ENCODE results near the gene SPTBN5. TPM values are rescaled to one million over a fixed set of nuclear protein-coding genes. Genes with fewer than 3 reads are reported as not detected.

SPTBN5 gene
- total and polyA plus RNA-seq, 10 of the 15 experiments (the other 5 are each of a cell fraction or from before 2014, with no cell fraction given) = under 0.01 to 0.18 (median 0.04) TPM; not detected in 4

DNA sequence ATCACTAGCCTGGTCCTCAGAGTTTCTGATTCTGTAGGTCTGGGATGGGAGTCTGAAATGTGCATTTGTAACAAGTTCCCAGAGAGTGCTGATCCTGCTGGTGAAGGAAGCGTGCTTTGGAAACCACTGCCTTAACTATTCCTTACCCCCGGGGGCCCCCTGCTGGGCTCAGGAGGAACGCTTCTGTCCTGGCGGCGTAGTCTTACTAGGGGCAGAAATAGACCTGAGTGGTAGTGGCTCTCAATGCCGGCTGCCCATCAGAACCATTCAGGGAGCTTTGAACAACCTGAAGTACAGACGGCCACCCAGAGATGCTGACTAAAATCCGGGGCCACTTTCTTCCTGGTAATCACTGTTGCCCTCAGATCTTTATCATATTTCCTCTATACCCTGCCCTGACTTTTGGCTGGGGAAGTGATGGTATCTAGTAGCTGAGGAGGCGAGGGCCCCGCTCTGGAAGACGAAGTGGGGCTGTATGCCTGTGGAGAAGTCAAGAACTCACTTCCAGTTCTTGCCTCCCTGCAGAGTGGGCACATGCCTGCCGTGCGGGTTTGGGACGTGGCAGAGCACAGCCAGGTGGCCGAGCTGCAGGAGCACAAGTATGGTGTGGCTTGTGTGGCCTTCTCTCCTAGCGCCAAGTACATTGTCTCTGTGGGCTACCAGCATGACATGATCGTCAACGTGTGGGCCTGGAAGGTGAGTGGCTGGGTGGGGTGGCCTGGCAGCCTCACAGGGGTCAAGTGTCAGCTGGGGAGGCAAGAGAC is 82.2 kb downstream of the SPTBN5 start:
- ChIA-PET RAD21 (ENCODE audit: unreplicated experiment) (interaction anchor here (0.7 to 12.6 kb wide), 15 partner anchors 9 to 349 kb away, joined by 3 to 305 read pairs (median 6); partner anchors contain the start of genes EHD4 and MAPKBP1), SMC1A (ENCODE audit: uncharacterized antibody, unreplicated experiment) (interaction anchor here (0.6 to 8.3 kb wide), 14 partner anchors 11 to 346 kb away, joined by 3 to 268 read pairs (median 6); partner anchors contain the start of genes MAPKBP1 and MGA), CTCF (interaction anchor here (0.6 to 6.3 kb wide), 24 partner anchors 9 to 346 kb away, joined by 3 to 365 read pairs (median 6); partner anchors contain the start of gene MAPKBP1), POLR2A (interaction anchor here (1.6 to 2.6 kb wide), 2 partner anchors 15 to 38 kb away, joined by 7 to 28 read pairs; partner anchors contain the start of gene MAPKBP1)
- in situ Hi-C loops (cut with MboI) = loop anchor here (5.0 kb wide), 1 partner anchor 39 kb away; the partner anchor contains the start of gene MAPKBP1
- H3K9me3 ChIP-seq (replicated peaks; ENCODE audit: control insufficient read depth, insufficient read depth, low read length) = no peaks in the 10 kb centered on the region
- H4K20me1 ChIP-seq (ENCODE audit: control insufficient read depth, insufficient read depth) = no peaks in the 10 kb centered on the region
- H3K27me3 ChIP-seq (replicated peaks in 1 of 2; ENCODE audit: control insufficient read depth in 2 of 2, insufficient read depth in 2 of 2, low read length in 1 of 2) = no peaks in the 10 kb centered on the region
- peak; percentile 98 for ATAC-seq
- H3K4me2 ChIP-seq (ENCODE audit: control insufficient read depth, insufficient read depth) = no peak overlapping the region
- H3K4me1 ChIP-seq (ENCODE audit: control insufficient read depth, insufficient read depth, low read length) = no peaks in the 10 kb centered on the region
- intact Hi-C loops (cut with micrococcal nuclease; ENCODE audit: unreplicated experiment) = loop anchor here (1.0 to 10.0 kb wide), 4 partner anchors 39 to 344 kb away; no protein-coding TSS in a partner anchor
- WGBS (ENCODE audit: insufficient coverage, insufficient replicate concordance, low lambda C conversion rate, missing lambda C conversion rate) = 54% methylated on average over 18 of the region's 18 CpGs
- no peak for DNase-seq (ENCODE audit: low read depth, low spot score)
- H3K79me2 ChIP-seq (ENCODE audit: control insufficient read depth, insufficient read depth, low read length) = no peaks in the 10 kb centered on the region
- no peak overlapping the region for H3K4me3 ChIP-seq
- no peak overlapping the region for H3K27ac ChIP-seq (ENCODE audit: control insufficient read depth, insufficient read depth)
- BruUV-seq (replicated peaks) = no TSS peak
- H3K9ac ChIP-seq (ENCODE audit: control insufficient read depth, insufficient read depth, low read length) = no peak overlapping the region
- peaks cover 0 to 11% of the 10 kb centered on the region in 2 experiments; a peak in 3 of 4 replicates for H3K36me3 ChIP-seq (ENCODE audit: control insufficient read depth in 2 of 2, insufficient read depth in 2 of 2, low read length in 1 of 2)
- FAIRE-seq = peak; percentile 69
- no peak overlapping the region for H2AFZ ChIP-seq (ENCODE audit: control insufficient read depth, low read depth, low read length)
- TF ChIP-seq CHD1 (IDR thresholded peaks at IDR 0.05; ENCODE audit: low read depth, low read length) (no peak), FOXK2 (IDR thresholded peaks at IDR 0.05) (no peak), IKZF1 (conservative IDR thresholded peaks at IDR 0.05) (peak; percentile 53), ASH2L (IDR thresholded peaks at IDR 0.05; ENCODE audit: borderline replicate concordance, low read depth) (no peak), TAF1 (IDR thresholded peaks at IDR 0.05; ENCODE audit: borderline replicate concordance, low read depth, low read length) (no peak), BHLHE40 (IDR thresholded peaks at IDR 0.05; ENCODE audit: borderline replicate concordance in 1 of 2, low read depth in 2 of 2, low read length in 1 of 2) (peak; percentile 11 to 38; a peak in 1 of 4 replicates), NR2C2 (IDR thresholded peaks at IDR 0.05; ENCODE audit: borderline replicate concordance, control insufficient read depth, insufficient read length, low read depth) (no peak), KDM1A (IDR thresholded peaks at IDR 0.05; ENCODE audit: borderline replicate concordance) (no peak), MYC (IDR thresholded peaks at IDR 0.05; ENCODE audit: insufficient read depth, insufficient read length, insufficient replicate concordance, low read length, severe bottlenecking) (no peak), PAX8 (IDR thresholded peaks at IDR 0.05) (no peak)
- TF ChIP-seq, protein P1, sequence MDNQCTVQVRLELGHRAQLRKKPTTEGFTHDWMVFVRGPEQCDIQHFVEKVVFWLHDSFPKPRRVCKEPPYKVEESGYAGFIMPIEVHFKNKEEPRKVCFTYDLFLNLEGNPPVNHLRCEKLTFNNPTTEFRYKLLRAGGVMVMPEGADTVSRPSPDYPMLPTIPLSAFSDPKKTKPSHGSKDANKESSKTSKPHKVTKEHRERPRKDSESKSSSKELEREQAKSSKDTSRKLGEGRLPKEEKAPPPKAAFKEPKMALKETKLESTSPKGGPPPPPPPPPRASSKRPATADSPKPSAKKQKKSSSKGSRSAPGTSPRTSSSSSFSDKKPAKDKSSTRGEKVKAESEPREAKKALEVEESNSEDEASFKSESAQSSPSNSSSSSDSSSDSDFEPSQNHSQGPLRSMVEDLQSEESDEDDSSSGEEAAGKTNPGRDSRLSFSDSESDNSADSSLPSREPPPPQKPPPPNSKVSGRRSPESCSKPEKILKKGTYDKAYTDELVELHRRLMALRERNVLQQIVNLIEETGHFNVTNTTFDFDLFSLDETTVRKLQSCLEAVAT (IDR thresholded peaks at IDR 0.05) = 0 out of 2 replicates have a peak, but pooled peaks have one; percentile 28
- TF ChIP-seq, protein P2, sequence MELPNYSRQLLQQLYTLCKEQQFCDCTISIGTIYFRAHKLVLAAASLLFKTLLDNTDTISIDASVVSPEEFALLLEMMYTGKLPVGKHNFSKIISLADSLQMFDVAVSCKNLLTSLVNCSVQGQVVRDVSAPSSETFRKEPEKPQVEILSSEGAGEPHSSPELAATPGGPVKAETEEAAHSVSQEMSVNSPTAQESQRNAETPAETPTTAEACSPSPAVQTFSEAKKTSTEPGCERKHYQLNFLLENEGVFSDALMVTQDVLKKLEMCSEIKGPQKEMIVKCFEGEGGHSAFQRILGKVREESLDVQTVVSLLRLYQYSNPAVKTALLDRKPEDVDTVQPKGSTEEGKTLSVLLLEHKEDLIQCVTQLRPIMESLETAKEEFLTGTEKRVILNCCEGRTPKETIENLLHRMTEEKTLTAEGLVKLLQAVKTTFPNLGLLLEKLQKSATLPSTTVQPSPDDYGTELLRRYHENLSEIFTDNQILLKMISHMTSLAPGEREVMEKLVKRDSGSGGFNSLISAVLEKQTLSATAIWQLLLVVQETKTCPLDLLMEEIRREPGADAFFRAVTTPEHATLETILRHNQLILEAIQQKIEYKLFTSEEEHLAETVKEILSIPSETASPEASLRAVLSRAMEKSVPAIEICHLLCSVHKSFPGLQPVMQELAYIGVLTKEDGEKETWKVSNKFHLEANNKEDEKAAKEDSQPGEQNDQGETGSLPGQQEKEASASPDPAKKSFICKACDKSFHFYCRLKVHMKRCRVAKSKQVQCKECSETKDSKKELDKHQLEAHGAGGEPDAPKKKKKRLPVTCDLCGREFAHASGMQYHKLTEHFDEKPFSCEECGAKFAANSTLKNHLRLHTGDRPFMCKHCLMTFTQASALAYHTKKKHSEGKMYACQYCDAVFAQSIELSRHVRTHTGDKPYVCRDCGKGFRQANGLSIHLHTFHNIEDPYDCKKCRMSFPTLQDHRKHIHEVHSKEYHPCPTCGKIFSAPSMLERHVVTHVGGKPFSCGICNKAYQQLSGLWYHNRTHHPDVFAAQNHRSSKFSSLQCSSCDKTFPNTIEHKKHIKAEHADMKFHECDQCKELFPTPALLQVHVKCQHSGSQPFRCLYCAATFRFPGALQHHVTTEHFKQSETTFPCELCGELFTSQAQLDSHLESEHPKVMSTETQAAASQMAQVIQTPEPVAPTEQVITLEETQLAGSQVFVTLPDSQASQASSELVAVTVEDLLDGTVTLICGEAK (IDR thresholded peaks at IDR 0.05; ENCODE audit: borderline replicate concordance) = no peak
- TF ChIP-seq, protein P3, sequence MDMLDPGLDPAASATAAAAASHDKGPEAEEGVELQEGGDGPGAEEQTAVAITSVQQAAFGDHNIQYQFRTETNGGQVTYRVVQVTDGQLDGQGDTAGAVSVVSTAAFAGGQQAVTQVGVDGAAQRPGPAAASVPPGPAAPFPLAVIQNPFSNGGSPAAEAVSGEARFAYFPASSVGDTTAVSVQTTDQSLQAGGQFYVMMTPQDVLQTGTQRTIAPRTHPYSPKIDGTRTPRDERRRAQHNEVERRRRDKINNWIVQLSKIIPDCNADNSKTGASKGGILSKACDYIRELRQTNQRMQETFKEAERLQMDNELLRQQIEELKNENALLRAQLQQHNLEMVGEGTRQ (IDR thresholded peaks at IDR 0.05; ENCODE audit: borderline replicate concordance, low read depth, low read length) = no peak

Data from GM12878 (cell line).